ENCODE data around the gene UBA7. TPM values are rescaled to one million over a fixed set of nuclear protein-coding genes. Genes with fewer than 3 reads are reported as not detected.
A peak's percentile ranks its signal among the peaks of the same experiment; 100 is the strongest.
"Not testable (repeated sequence)": the region's sequence is repeated elsewhere in the genome, so short reads cannot be mapped to it uniquely, and the experiment has no call there.

The UBA7 gene
- total RNA-seq, 2 donors from 2014 or later = 23.9 to 31.0 TPM

- no peak for ATAC-seq
- no peak for DNase-seq
- intact Hi-C loops (cut with DNase I) = no loop called here
Observed at GRCh38 chr3:49791571-49791970, 22.2 kb downstream of the UBA7 start.

GRCh38 chr3:49790626-49791411 is 22.9 kb downstream of the UBA7 start:
- intact Hi-C loops (cut with DNase I) = no loop called here
- ATAC-seq = no peak
- no peak for DNase-seq

GRCh38 chr3:49788056-49788455 is 25.7 kb downstream of the UBA7 start:
- ATAC-seq (no peak), DNase-seq (no peak)
- intact Hi-C loops (cut with DNase I) = no loop called here

GRCh38 chr3:49787536-49787935 is 26.2 kb downstream of the UBA7 start:
- ATAC-seq = no peak
- no peak for DNase-seq
- intact Hi-C loops (cut with DNase I) = no loop called here

GRCh38 chr3:49787182-49787464 is 26.6 kb downstream of the UBA7 start:
- no peak for DNase-seq
- intact Hi-C loops (cut with DNase I) = no loop called here
- no peak for ATAC-seq

- DNase-seq (peak; percentile 100), ATAC-seq (peak; percentile 100)
- intact Hi-C loops (cut with DNase I) = no loop called here
Observed at GRCh38 chr3:49786357-49787181, 27.2 kb downstream of the UBA7 start, which contains the start of gene IP6K1. TSS of gene IP6K1 (minus strand) at chr3:49786542. CDS start at chr3:49748040, 38,502 bp downstream.

- intact Hi-C loops (cut with DNase I) = no loop called here
- DNase-seq (peak; percentile 55), ATAC-seq (peak; percentile 38 to 60)
Observed at GRCh38 chr3:49785565-49786356, 28.0 kb downstream of the UBA7 start.

GRCh38 chr3:49782277-49782676 is 31.5 kb downstream of the UBA7 start:
- intact Hi-C loops (cut with DNase I); DNase-seq; ATAC-seq: not testable (repeated sequence)

- intact Hi-C loops (cut with DNase I) = no loop called here
- no peak for ATAC-seq
- no peak for DNase-seq
Observed at GRCh38 chr3:49781415-49782199, 32.1 kb downstream of the UBA7 start.

GRCh38 chr3:49780975-49781365 is 32.8 kb downstream of the UBA7 start:
- DNase-seq; ATAC-seq; intact Hi-C loops (cut with DNase I): not testable (repeated sequence)

GRCh38 chr3:49780080-49780974 is 33.4 kb downstream of the UBA7 start:
- ATAC-seq (no peak), DNase-seq (no peak)
- intact Hi-C loops (cut with DNase I) = no loop called here

GRCh38 chr3:49779358-49780079 is 34.2 kb downstream of the UBA7 start:
- intact Hi-C loops (cut with DNase I) = no loop called here
- DNase-seq = no peak
- no peak for ATAC-seq

- DNase-seq; intact Hi-C loops (cut with DNase I); ATAC-seq: not testable (repeated sequence)
Observed at GRCh38 chr3:49776101-49776500, 37.7 kb downstream of the UBA7 start.

- intact Hi-C loops (cut with DNase I) = no loop called here
- ATAC-seq (peak in 1 of 2 donors; percentile 40), DNase-seq (no peak)
Observed at GRCh38 chr3:49775538-49775937, 38.2 kb downstream of the UBA7 start.

GRCh38 chr3:49772703-49773102 is 41.0 kb downstream of the UBA7 start:
- DNase-seq = no peak
- intact Hi-C loops (cut with DNase I) = no loop called here
- ATAC-seq = no peak

- no peak for DNase-seq
- intact Hi-C loops (cut with DNase I) = no loop called here
- no peak for ATAC-seq
Observed at GRCh38 chr3:49771340-49771938, 42.3 kb downstream of the UBA7 start.

- ATAC-seq (no peak), DNase-seq (no peak)
- intact Hi-C loops (cut with DNase I) = no loop called here
Observed at GRCh38 chr3:49769926-49770325, 43.8 kb downstream of the UBA7 start.
